DMS53 (cell line): ENCODE results near the gene TGFBR3L.
"Not testable (repeated sequence)": the region's sequence is repeated elsewhere in the genome, so short reads cannot be mapped to it uniquely, and the experiment has no call there.

Experiments
- DNase-seq: peaks from one replicate; lab custom pipeline; 2025; lab: John Stamatoyannopoulos, UW

Gene TGFBR3L

GRCh38 chr19:7917267-7918061 is 2.8 kb downstream of the TGFBR3L start:
- peak; percentile 75 for DNase-seq

DNA sequence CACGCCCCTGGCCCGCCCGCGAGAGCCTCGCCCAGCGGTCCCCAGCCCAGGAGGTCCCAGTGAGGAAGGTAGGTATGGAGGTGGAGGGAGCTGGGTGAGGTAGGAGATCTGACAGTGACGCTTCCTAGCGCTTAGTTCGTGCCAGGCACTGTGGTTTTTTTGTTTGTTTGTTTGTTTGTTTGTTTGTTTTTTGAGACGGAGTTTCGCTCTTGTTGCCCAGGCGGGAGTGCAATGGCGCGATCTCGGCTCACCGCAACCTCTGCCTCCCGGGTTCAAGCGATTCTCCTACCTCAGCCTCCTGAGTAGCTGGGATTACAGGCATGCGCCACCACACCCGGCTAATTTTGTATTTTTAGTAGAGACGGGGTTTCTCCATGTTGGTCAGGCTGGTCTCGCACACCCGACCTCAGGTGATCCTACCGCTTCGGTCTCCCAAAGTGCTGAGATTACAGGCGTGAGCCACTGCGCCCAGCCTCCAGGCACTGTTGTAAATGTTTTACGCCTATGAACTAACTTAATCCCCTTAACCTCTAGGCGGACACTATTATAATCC is 3.5 kb downstream of the TGFBR3L start:
- DNase-seq = not testable (repeated sequence)

GRCh38 chr19:7918615-7919421 is 4.2 kb downstream of the TGFBR3L start:
- peak; percentile 51 for DNase-seq

DNA sequence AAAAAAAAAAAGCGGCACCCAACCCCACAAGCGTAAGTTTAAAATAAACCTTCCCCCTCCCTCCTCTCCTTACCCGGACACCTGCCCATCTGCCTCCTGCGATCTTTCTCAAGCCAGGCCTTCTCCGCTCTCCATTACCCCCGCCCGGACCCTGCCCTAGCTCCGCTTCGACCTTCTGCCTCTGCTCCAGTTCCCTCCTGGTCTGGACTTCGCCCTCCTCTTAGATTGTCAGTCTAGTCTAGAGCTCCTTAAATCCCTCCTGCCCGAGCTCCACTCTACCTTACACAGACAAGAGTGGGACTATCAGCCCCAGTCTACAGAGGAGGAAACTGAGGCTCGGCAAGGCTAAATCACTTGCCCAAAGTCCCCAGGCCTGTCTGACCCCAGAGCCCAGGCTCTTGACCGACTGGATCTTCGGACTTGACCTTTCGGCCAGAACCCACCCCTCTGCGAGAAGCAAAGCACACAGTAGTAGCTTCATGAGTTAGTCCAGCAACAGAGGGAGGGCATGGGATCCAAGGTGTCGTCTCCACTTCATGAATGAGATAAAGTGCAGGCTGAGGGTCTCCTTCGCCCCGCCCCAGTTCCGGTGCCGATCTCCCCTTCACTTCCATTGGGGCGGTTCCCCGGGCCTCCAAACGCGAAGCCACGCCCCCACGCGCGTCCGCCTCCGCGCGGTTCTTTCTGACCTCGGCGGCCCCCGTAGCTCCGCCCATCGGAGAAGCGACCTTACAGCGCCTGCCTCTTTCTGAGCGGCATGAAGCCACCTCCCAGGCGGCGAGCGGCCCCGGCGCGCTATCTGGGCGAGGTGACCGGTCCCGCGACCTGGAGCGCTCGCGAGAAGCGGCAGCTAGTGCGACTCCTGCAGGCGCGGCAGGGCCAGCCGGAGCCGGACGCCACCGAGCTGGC is 5.2 kb downstream of the TGFBR3L start, which contains the start of gene SNAPC2:
SNAPC2 (plus strand) TSS at position 729 of the 909 bp plus-strand sequence; CDS start at position 758, 29 bp downstream.
- DNase-seq = peak; percentile 96

GRCh38 chr19:7920519-7921301 is 6.1 kb downstream of the TGFBR3L start:
- DNase-seq = peak; percentile 99

GRCh38 chr19:7921302-7921966 is 6.8 kb downstream of the TGFBR3L start:
- peak; percentile 74 for DNase-seq

- DNase-seq = no peak
Measured at GRCh38 chr19:7921967-7922835, 7.6 kb downstream of the TGFBR3L start.

DNA sequence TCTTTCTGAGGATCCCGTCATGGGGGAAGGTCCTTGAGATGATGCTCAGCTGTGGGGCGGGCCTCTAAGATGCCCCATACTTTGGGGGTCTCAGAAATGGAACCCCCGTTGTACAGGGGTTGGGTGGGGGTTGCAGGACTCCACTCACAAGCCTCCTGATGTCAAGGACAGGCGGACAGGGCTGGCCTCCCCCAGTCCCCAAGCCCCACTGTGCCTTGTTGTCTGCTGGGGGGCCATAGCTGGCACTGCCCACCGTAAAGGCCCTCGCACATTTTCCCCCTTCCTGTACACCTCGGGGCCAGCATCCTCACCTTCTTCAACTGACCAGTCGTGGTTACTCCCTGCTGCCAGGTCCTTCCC is 8.2 kb downstream of the TGFBR3L start:
- no peak for DNase-seq

DNA sequence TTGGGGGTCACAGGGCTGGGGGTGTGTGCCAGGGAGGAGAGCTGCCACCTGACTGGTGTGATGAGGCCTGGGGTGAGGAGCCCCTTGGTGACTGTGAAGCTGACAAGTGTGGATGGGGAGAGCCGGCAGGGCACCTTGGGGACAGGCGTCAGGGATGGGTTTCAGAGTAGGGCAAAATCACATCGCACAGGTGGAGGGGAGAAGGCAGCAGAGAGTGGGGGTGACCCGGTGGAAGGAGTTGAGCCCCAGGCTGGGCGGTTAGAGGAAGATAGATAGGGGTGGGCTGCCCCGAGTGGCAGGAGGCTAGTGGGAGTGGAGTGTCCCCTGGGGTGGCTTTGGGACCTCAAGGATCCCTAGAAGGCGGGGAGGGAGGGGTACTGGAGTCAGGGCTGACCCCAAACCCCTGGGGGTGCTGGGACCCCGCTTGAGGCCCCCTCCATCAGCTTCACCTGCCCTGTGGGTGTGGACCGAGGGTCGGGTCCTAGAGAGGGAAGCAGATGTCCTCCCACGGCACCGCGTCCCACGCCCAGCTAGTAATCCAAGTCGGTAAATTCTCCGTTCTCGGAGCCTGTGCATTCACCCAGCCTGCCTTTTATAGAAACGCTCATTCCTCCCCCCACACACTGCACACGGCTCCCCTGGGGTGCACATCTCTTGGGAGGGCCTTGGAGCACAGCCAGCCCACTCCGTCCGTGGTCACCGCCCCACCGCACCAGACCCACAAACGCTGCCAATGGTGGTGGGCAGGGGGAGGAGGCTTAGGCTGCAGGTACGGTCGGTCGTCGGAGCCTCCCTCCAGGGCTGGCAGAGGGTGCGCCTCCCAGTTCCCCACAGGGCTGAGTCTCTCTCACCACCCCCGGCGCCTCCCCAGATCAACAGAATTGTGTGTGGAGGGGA is 8.9 kb downstream of the TGFBR3L start:
- DNase-seq = no peak

DNA sequence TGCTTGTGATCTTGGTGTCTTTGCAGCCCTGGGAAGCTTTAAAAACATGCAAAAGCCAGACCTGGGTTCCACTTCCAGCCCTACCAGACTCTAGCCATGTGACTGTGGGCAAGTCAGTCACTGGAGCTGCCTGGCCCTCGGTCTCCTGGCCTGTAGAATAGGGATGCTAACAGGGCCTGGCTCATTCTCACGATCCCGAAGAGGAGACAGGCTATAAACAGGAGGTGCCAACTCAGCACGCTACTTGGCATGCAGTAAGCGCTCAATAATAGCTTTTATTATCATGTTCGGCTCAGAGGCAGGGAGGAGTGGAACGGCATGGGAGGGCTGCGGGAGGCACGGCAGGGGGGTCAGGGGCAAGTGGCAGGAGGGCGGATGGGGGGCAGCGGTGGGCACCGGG is 9.6 kb downstream of the TGFBR3L start:
- no peak for DNase-seq

- DNase-seq = no peak
Measured at GRCh38 chr19:7924651-7925170, 10.1 kb downstream of the TGFBR3L start.

DNA sequence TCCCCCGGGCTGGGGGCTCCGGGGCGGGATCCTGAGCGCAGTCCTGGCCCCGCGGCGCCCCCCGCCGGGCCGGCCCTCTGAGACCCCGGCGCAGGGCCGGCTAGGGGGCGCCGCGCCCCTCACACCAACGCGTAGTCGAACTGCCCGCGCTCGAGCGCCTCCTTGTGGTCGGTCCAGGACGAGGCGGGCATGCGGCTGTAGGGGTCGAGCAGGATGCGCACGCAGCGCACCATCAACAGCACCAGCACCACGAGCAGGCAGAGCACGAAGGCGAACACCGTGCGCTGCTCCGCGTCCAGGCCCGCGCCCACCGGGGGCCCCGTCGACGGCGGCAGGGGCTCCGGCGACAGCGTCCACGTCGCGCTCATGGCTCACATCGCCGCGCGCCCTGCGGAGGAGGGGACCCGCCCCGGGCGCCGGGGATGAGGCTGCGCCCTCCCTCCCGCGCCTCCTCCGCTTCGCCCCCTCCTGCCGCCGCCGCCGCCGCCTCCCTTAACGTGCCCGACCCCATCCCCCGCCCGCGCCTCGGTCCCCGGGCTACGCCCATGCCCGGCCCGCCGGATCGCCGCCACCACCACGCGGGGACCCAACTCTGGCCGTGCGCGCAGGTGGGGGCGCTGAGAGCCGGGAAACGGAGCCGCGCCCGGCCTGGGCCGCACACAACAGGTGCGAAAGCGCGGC is 10.7 kb downstream of the TGFBR3L start:
- DNase-seq = peak; percentile 82

DNA sequence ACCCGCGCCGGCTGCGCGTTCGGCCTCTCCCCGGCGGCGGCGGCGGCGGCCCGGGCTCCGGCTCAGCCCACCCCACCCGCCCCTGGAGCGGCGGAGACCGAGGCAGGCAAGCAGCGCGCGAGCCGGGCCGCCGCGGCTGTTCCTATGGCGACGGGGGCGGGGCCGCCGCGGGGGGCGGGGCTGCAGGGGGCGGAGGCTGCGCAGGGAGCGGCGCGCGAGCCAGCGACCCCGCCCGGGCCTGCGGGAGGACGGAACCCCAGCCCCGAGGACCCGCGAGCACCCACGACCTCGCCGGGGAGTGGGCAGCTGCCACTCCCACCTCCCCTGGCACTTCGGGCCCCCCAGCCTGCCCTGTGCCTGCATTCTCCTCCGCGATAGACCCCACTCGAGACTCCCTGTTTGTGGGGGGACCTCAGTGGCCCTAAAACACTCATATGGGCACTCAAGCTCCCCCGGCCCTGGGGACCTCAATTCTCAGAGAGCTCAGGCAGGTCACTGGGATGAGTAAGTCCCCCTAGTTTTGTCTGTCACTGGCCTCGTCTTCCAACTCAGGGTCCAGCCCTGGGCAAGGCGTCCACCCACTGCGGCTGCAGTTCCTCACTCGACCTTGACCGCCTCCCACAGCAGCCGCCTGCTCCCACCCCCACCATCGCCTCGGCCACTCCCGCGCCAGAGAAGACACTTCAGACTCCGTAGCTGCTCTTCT is 11.5 kb downstream of the TGFBR3L start, which contains the start of gene CTXN1:
CTXN1 (minus strand) TSS at position 115 of the 706 bp plus-strand sequence. CDS start 597 bp downstream, outside the sequence.
- peak; percentile 79 for DNase-seq

GRCh38 chr19:7926727-7927604 is 12.3 kb downstream of the TGFBR3L start:
- DNase-seq = peak; percentile 59

- no peak for DNase-seq
Measured at GRCh38 chr19:7927605-7928333, 13.1 kb downstream of the TGFBR3L start.
